Activated CD4-positive, alpha-beta T cell treated with anti-CD3 and anti-CD28 coated beads for 1 hour (primary cell): ENCODE measurements around the gene AKAP10.
A peak's percentile ranks its signal among the peaks of the same experiment; 100 is the strongest.
"Not testable (repeated sequence)": the region's sequence is repeated elsewhere in the genome, so short reads cannot be mapped to it uniquely, and the experiment has no call there.

Experiments used
- DNase-seq: peaks from one replicate; pipeline ENCODE4 v3.0.0-alpha.2; 2020

Gene AKAP10

GRCh38 chr17:19977293-19978208, at the start of gene AKAP10:
Gene AKAP10, minus strand, starts transcription at chr17:19977828. Its CDS starts 149 bp downstream, at chr17:19977679.
- peak; percentile 87 for DNase-seq

GRCh38 chr17:20026960-20027359, 49.3 kb upstream of the AKAP10 start:
- DNase-seq, result no peak

- no peak for DNase-seq
These were observed 45.1 kb upstream of the AKAP10 start for GRCh38 chr17:20022701-20023100.

GRCh38 chr17:20016475-20016992, 38.9 kb upstream of the AKAP10 start:
- not testable (repeated sequence) for DNase-seq

- no peak for DNase-seq
These were observed 34.4 kb upstream of the AKAP10 start for GRCh38 chr17:20012017-20012536.

GRCh38 chr17:20010936-20011335, 33.3 kb upstream of the AKAP10 start:
- no peak for DNase-seq

- no peak for DNase-seq
These were observed 32.7 kb upstream of the AKAP10 start for GRCh38 chr17:20010099-20010863.

- DNase-seq, result peak; percentile 80
These were observed 31.9 kb upstream of the AKAP10 start, which contains the start of gene SPECC1 for GRCh38 chr17:20009302-20010098. Gene SPECC1, plus strand, starts transcription at chr17:20009359. Its CDS starts 87,293 bp downstream, at chr17:20096652.

GRCh38 chr17:20009052-20009301, 31.3 kb upstream of the AKAP10 start:
- DNase-seq, result no peak

GRCh38 chr17:20008242-20009051, 30.8 kb upstream of the AKAP10 start:
- no peak for DNase-seq

- no peak for DNase-seq
These were observed 18.9 kb upstream of the AKAP10 start for GRCh38 chr17:19996502-19996901.

- no peak for DNase-seq
These were observed 18.5 kb upstream of the AKAP10 start for GRCh38 chr17:19996086-19996485.

- DNase-seq, result peak; percentile 58
These were observed 15.4 kb upstream of the AKAP10 start for GRCh38 chr17:19992803-19993713.

- DNase-seq, result no peak
These were observed 13.7 kb upstream of the AKAP10 start for GRCh38 chr17:19991252-19991885.

GRCh38 chr17:19987897-19988296, 10.3 kb upstream of the AKAP10 start:
- DNase-seq, result no peak

- no peak for DNase-seq
These were observed 9.6 kb upstream of the AKAP10 start for GRCh38 chr17:19986941-19987861.

GRCh38 chr17:19979917-19980770, 2.5 kb upstream of the AKAP10 start:
- no peak for DNase-seq

GRCh38 chr17:19978805-19979211, 1.2 kb upstream of the AKAP10 start:
- no peak for DNase-seq
